NT2/D1 (cell line): Measurements from ENCODE around the gene HBA2.

Experiments
- SUZ12 ChIP-seq: IDR thresholded peaks from 2 replicates; pipeline ENCODE4 v1.6.1; 2011; ENCODE audit not compliant: insufficient read length, insufficient read depth; ENCODE audit errors: extremely low read depth
- YY1 ChIP-seq: IDR thresholded peaks from 2 replicates; pipeline ENCODE4 v1.6.1; 2011; ENCODE audit not compliant: insufficient read length, insufficient read depth
- ZNF274 ChIP-seq: IDR thresholded peaks from 2 replicates; pipeline ENCODE4 v1.6.1; 2011; ENCODE audit warnings: mild to moderate bottlenecking, low read depth, low read length

- TF ChIP-seq SUZ12: no peak
- no peak for TF ChIP-seq ZNF274
- no peak for TF ChIP-seq YY1
Observed at GRCh38 chr16:164827-165538, 7.7 kb upstream of the HBA2 start.
